A673 (cell line): Measurements from ENCODE around the gene ELL2.

Source experiments
- CTCF ChIP-seq: fragments of 300-800, 200-600 bp; sonication (generic); conservative IDR thresholded peaks from 2 replicates; pipeline ENCODE4 v1.5.1; 2017; ENCODE audit warnings: low read depth, mild to moderate bottlenecking, antibody characterized with exemption, low read length, moderate library complexity, mixed read lengths
- EZH2 ChIP-seq: fragments of 200-600 bp; sonication (generic); IDR thresholded peaks from 2 replicates; pipeline ENCODE4 v1.6.1; 2017; ENCODE audit warnings: borderline replicate concordance, low read depth, mild to moderate bottlenecking, mixed read lengths, antibody characterized with exemption, low read length; ENCODE audit not compliant: poor library complexity, severe bottlenecking

- TF ChIP-seq CTCF, result no peak
- TF ChIP-seq EZH2, result no peak
Observed at GRCh38 chr5:95941756-95942155, 19.9 kb downstream of the ELL2 start.
